HepG2 (cell line): Measurements from ENCODE around the gene TFPI. TPM values are rescaled to one million over a fixed set of nuclear protein-coding genes. Genes with fewer than 3 reads are reported as not detected.
"Not testable (repeated sequence)": the region's sequence is repeated elsewhere in the genome, so short reads cannot be mapped to it uniquely, and the experiment has no call there.

Experiments used
- DMAP1 ChIP-seq: IDR thresholded peaks from 2 replicates; pipeline ENCODE4 v1.6.1; 2016
- FOXA3 ChIP-seq: IDR thresholded peaks from 2 replicates; pipeline ENCODE4 v1.6.1; 2016; ENCODE audit warnings: missing genetic modification reagents, missing compliant biosample characterization
- FOXP1 ChIP-seq, 2 experiments: fragments of 450-650 bp in 1 of 2; IDR thresholded peaks; 2 replicates each; pipeline ENCODE4 v1.6.1; 2017 to 2018; ENCODE audit warnings: antibody characterized with exemption in 1 of 2
- GLI4 ChIP-seq: sonication (generic); formaldehyde crosslinking; IDR thresholded peaks from 2 replicates; pipeline ENCODE4 v1.5.1; 2020; ENCODE audit warnings: missing genetic modification reagents, mild to moderate bottlenecking, moderate library complexity, borderline replicate concordance
- HDAC1 ChIP-seq: sonication (generic); formaldehyde crosslinking; IDR thresholded peaks from 2 replicates; pipeline ENCODE4 v1.5.1; 2020; ENCODE audit warnings: mild to moderate bottlenecking, missing genetic modification reagents
- NR1H2 ChIP-seq: sonication (generic); formaldehyde crosslinking; IDR thresholded peaks from 2 replicates; pipeline ENCODE4 v1.8.1; 2022; ENCODE audit warnings: low read depth, missing genetic modification reagents, borderline replicate concordance
- TGIF2 ChIP-seq: IDR thresholded peaks from 2 replicates; pipeline ENCODE4 v1.6.1; 2016; ENCODE audit warnings: control low read depth, missing compliant biosample characterization
- WIZ ChIP-seq: sonication (generic); formaldehyde crosslinking; IDR thresholded peaks from 2 replicates; pipeline ENCODE4 v1.5.1; 2020; ENCODE audit warnings: mild to moderate bottlenecking, missing genetic modification reagents
- ZBTB20 ChIP-seq: sonication (generic); formaldehyde crosslinking; IDR thresholded peaks from 2 replicates; pipeline ENCODE4 v1.8.1; 2023; ENCODE audit warnings: missing genetic modification reagents, low read depth, mild to moderate bottlenecking, borderline replicate concordance
- ZBTB7B ChIP-seq: sonication (generic); formaldehyde crosslinking; IDR thresholded peaks from 2 replicates; pipeline ENCODE4 v1.4.0; 2020; ENCODE audit warnings: missing genetic modification reagents
- ZNF121 ChIP-seq: sonication (generic); formaldehyde crosslinking; IDR thresholded peaks from 2 replicates; pipeline ENCODE4 v1.5.0; 2020; ENCODE audit warnings: mild to moderate bottlenecking, missing genetic modification reagents
- ZNF598 ChIP-seq: sonication (generic); formaldehyde crosslinking; IDR thresholded peaks from 2 replicates; pipeline ENCODE4 v1.5.1; 2020; ENCODE audit warnings: mild to moderate bottlenecking, missing genetic modification reagents, borderline replicate concordance
- ZNF761 ChIP-seq: sonication (generic); formaldehyde crosslinking; conservative IDR thresholded peaks from 2 replicates; pipeline ENCODE4 v1.4.0; 2020; ENCODE audit warnings: mild to moderate bottlenecking, missing genetic modification reagents
- ZNF879 ChIP-seq: sonication (generic); formaldehyde crosslinking; IDR thresholded peaks from 2 replicates; pipeline ENCODE4 v1.8.1; 2023; ENCODE audit warnings: missing genetic modification reagents
- polyA plus RNA-seq, 8 experiments: library from polyadenylated mRNA; depleted of rRNA in 3 of 8; stranded (reverse) in 7 of 8; unstranded in 1 of 8; fragments of >200 nt; fragmentation: Illumina TruSeq in 4 of 8; extraction: Trizol in 4 of 8; gene quantifications; 2 replicates each; pipeline versions ENCODE4 v1.2.1 to v1.2.3, GENCODE V29; 2011 to 2016; ENCODE audit warnings: low read depth in 4 of 8, missing spikeins in 1 of 8, mixed read lengths in 1 of 8; ENCODE audit not compliant: insufficient read depth in 1 of 8
- total RNA-seq, 5 experiments: library from RNA; depleted of rRNA; stranded (reverse); fragments of >200 nt; fragmentation: Illumina TruSeq; extraction: Trizol; gene quantifications; 2 replicates each; pipeline ENCODE4 v1.2.3, GENCODE V29; 2016; ENCODE audit warnings: low read depth in 1 of 5
- TF ChIP-seq, protein P1 (sequence below), 2 experiments: sonication (generic) in 1 of 2; formaldehyde crosslinking in 1 of 2; IDR thresholded peaks; 2 replicates each; pipeline versions ENCODE4 v1.4.0 to v1.6.1; 2016 to 2020; ENCODE audit warnings: borderline replicate concordance in 1 of 2, low read depth in 1 of 2, mild to moderate bottlenecking in 1 of 2, missing genetic modification reagents in 1 of 2
- TF ChIP-seq, protein P2 (sequence below): sonication (generic); formaldehyde crosslinking; IDR thresholded peaks from 2 replicates; pipeline ENCODE4 v1.5.0; 2020; ENCODE audit warnings: missing genetic modification reagents
- TF ChIP-seq, protein P3 (sequence below): sonication (generic); formaldehyde crosslinking; IDR thresholded peaks from 2 replicates; pipeline ENCODE4 v1.5.1; 2020; ENCODE audit warnings: mild to moderate bottlenecking, missing genetic modification reagents, borderline replicate concordance
- TF ChIP-seq, protein P4 (sequence below): sonication (generic); formaldehyde crosslinking; IDR thresholded peaks from 2 replicates; pipeline ENCODE4 v1.8.1; 2023; ENCODE audit warnings: mild to moderate bottlenecking, missing genetic modification reagents

The TFPI gene
- total and polyA plus RNA-seq, 2 of the 13 experiments (the other 11 are each of a cell fraction or from before 2014, with no cell fraction given), result 301 to 436 TPM

DNA sequence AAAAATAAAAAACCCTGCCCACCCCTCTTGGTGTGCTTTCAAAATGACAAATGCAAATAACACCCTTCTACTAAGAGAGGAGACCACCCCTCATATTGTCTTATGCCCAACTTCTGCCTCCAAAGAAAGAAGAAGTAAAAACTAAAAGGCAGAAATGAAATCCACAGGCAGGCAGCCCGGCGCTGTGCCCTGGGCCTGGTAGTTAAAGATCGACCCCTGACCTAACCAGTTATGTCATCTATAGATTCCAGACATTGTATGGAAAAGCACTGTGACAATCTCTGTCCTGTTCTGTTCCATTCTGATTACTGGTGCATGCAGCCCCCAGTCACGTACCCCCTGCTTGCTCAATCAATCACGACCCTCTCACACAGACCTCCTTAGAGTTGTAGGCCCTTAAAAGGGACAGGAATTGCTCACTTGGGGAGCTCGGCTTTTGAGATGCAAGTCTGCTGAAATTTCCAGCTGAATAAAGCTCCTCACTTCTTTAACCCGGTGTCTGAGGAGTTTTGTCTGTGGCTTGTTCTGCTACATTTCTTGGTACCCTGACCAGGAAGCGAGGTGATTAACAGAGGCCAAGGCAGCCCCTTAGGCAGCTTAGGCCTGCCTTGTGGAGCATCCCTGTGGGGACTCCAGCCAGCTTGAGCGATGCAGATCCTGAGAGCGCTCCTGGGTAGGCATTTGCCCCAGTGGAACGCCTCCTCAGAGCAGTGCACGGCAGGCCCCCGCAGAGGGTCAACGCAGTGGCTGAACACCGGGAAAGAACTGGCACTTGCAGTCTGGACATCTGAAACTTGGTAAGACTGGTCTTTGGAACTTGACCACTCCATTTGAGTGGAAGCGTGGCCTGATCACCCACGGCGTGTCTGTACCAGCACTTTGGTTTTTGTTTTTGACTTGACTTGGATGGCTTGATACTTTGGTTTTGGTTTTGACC lies 43.5 kb downstream of the TFPI start (continued):
- TF ChIP-seq, protein P1, sequence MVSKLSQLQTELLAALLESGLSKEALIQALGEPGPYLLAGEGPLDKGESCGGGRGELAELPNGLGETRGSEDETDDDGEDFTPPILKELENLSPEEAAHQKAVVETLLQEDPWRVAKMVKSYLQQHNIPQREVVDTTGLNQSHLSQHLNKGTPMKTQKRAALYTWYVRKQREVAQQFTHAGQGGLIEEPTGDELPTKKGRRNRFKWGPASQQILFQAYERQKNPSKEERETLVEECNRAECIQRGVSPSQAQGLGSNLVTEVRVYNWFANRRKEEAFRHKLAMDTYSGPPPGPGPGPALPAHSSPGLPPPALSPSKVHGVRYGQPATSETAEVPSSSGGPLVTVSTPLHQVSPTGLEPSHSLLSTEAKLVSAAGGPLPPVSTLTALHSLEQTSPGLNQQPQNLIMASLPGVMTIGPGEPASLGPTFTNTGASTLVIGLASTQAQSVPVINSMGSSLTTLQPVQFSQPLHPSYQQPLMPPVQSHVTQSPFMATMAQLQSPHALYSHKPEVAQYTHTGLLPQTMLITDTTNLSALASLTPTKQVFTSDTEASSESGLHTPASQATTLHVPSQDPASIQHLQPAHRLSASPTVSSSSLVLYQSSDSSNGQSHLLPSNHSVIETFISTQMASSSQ (IDR thresholded peaks at IDR 0.05; ENCODE audit: low read depth), result peak; percentile 47; the same call in 1 of the 2 replicates
- TF ChIP-seq, protein P1 (CRISPR knock-in tag; IDR thresholded peaks at IDR 0.05; ENCODE audit: borderline replicate concordance), result peak; percentile 50
- TF ChIP-seq HDAC1 (CRISPR knock-in tag) (peak; percentile 71), NR1H2 (CRISPR knock-in tag) (0 out of 2 replicates have a peak, but pooled peaks have one; percentile 52), WIZ (CRISPR knock-in tag) (0 out of 2 replicates have a peak, but pooled peaks have one; percentile 13), ZNF121 (0 out of 2 replicates have a peak, but pooled peaks have one; percentile 20), ZNF761 (CRISPR knock-in tag) (peak; percentile 52; the same call in 1 of the 2 replicates), ZNF879 (peak; percentile 69; the same call in 1 of the 2 replicates), FOXA3 (CRISPR knock-in tag) (peak; percentile 51; the same call in 1 of the 2 replicates), TGIF2 (CRISPR knock-in tag) (0 out of 2 replicates have a peak, but pooled peaks have one; percentile 28), ZBTB20 (CRISPR knock-in tag) (peak; percentile 99), ZBTB7B (peak; percentile 94), ZNF598 (CRISPR knock-in tag) (peak; percentile 89; the same call in 1 of the 2 replicates), FOXP1 (CRISPR knock-in tag; IDR thresholded peaks at IDR 0.05) (peak; percentile 54; the same call in 1 of the 2 replicates), GLI4 (CRISPR knock-in tag) (peak; percentile 80; the same call in 1 of the 2 replicates), DMAP1 (CRISPR knock-in tag) (peak; percentile 10; the same call in 1 of the 2 replicates)
- TF ChIP-seq, protein P2, sequence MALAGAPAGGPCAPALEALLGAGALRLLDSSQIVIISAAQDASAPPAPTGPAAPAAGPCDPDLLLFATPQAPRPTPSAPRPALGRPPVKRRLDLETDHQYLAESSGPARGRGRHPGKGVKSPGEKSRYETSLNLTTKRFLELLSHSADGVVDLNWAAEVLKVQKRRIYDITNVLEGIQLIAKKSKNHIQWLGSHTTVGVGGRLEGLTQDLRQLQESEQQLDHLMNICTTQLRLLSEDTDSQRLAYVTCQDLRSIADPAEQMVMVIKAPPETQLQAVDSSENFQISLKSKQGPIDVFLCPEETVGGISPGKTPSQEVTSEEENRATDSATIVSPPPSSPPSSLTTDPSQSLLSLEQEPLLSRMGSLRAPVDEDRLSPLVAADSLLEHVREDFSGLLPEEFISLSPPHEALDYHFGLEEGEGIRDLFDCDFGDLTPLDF (CRISPR knock-in tag), result peak; percentile 70
- TF ChIP-seq, protein P3, sequence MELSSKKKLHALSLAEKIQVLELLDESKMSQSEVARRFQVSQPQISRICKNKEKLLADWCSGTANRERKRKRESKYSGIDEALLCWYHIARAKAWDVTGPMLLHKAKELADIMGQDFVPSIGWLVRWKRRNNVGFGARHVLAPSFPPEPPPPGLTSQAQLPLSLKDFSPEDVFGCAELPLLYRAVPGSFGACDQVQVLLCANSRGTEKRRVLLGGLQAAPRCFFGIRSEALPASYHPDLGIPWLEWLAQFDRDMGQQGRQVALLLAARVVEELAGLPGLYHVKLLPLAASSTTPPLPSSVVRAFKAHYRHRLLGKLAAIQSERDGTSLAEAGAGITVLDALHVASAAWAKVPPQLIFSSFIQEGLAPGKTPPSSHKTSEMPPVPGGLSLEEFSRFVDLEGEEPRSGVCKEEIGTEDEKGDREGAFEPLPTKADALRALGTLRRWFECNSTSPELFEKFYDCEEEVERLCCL (CRISPR knock-in tag), result peak; percentile 19; the same call in 1 of the 2 replicates
- TF ChIP-seq, protein P4, sequence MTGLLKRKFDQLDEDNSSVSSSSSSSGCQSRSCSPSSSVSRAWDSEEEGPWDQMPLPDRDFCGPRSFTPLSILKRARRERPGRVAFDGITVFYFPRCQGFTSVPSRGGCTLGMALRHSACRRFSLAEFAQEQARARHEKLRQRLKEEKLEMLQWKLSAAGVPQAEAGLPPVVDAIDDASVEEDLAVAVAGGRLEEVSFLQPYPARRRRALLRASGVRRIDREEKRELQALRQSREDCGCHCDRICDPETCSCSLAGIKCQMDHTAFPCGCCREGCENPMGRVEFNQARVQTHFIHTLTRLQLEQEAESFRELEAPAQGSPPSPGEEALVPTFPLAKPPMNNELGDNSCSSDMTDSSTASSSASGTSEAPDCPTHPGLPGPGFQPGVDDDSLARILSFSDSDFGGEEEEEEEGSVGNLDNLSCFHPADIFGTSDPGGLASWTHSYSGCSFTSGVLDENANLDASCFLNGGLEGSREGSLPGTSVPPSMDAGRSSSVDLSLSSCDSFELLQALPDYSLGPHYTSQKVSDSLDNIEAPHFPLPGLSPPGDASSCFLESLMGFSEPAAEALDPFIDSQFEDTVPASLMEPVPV (CRISPR knock-in tag), result peak; percentile 30; the same call in 1 of the 2 replicates
- not testable (repeated sequence) for TF ChIP-seq FOXP1 (IDR thresholded peaks at IDR 0.05)
